Measurements from ENCODE around the gene HCRTR2. TPM values are rescaled to one million over a fixed set of nuclear protein-coding genes. Genes with fewer than 3 reads are reported as not detected.

HCRTR2 gene
- total RNA-seq, 4 donors from 2014 or later, result not detected

- no peak for DNase-seq
- WGBS, 2 donors (ENCODE audit: low coverage in 1 of 2), result 30 to 40% methylated on average over 13 to 15 of the region's 15 CpGs
- no peaks in the 10 kb centered on the region for H3K27me3 ChIP-seq
- intact Hi-C loops (cut with DNase I; ENCODE audit: low total_unique reads) (no loop called here), in situ Hi-C loops (cut with MboI; ENCODE audit: low pct_ligation_motif_present in 1 of 4, low pct_unique_long_range_greater_than_20kb in 1 of 4, low sequenced_read_pairs in 3 of 4) (no loop called here)
- no peaks in the 10 kb centered on the region for H3K4me1 ChIP-seq
- no peak for TF ChIP-seq POLR2AphosphoS5 (IDR thresholded peaks at IDR 0.05)
- TF ChIP-seq POLR2A (IDR thresholded peaks at IDR 0.05), result no peak
- no peak for TF ChIP-seq EP300 (IDR thresholded peaks at IDR 0.05; ENCODE audit: low read depth)
- peak; percentile 41 to 57 (median 47) for TF ChIP-seq CTCF (IDR thresholded peaks at IDR 0.05)
- no peaks in the 10 kb centered on the region for H3K36me3 ChIP-seq
- H3K9me3 ChIP-seq, result no peaks in the 10 kb centered on the region
- no peak overlapping the region for H3K4me3 ChIP-seq
- H3K27ac ChIP-seq, result no peak overlapping the region
These were observed 102.6 kb downstream of the HCRTR2 start for GRCh38 chr6:55276745-55277530.

GRCh38 chr6:55277646-55278045 is 103.3 kb downstream of the HCRTR2 start:
- H3K9me3 ChIP-seq, result no peaks in the 10 kb centered on the region
- no peak for DNase-seq
- in situ Hi-C loops (cut with MboI; ENCODE audit: low pct_ligation_motif_present in 1 of 4, low pct_unique_long_range_greater_than_20kb in 1 of 4, low sequenced_read_pairs in 3 of 4) (no loop called here), intact Hi-C loops (cut with DNase I; ENCODE audit: low total_unique reads) (no loop called here)
- H3K27me3 ChIP-seq, result no peaks in the 10 kb centered on the region
- H3K4me3 ChIP-seq, result no peak overlapping the region
- WGBS, 2 donors (ENCODE audit: low coverage in 1 of 2), result 84 to 91% methylated on average over 5 of the region's 5 CpGs
- TF ChIP-seq EP300 (IDR thresholded peaks at IDR 0.05; ENCODE audit: low read depth) (no peak), CTCF (IDR thresholded peaks at IDR 0.05) (no peak), POLR2AphosphoS5 (IDR thresholded peaks at IDR 0.05) (no peak), POLR2A (IDR thresholded peaks at IDR 0.05) (no peak)
- H3K36me3 ChIP-seq, result no peaks in the 10 kb centered on the region
- H3K27ac ChIP-seq, result no peak overlapping the region
- no peaks in the 10 kb centered on the region for H3K4me1 ChIP-seq

- in situ Hi-C loops (cut with MboI; ENCODE audit: low pct_ligation_motif_present in 1 of 4, low pct_unique_long_range_greater_than_20kb in 1 of 4, low sequenced_read_pairs in 3 of 4), result no loop called here
- WGBS, 2 donors (ENCODE audit: low coverage in 1 of 2), result 43 to 52% methylated on average over 4 of the region's 4 CpGs
- Histone ChIP-seq H3K36me3 (no peaks in the 10 kb centered on the region), H3K9me3 (no peaks in the 10 kb centered on the region), H3K27me3 (no peaks in the 10 kb centered on the region), H3K27ac (no peak overlapping the region), H3K4me3 (no peak overlapping the region), H3K4me1 (no peaks in the 10 kb centered on the region)
- TF ChIP-seq POLR2AphosphoS5 (IDR thresholded peaks at IDR 0.05) (no peak), POLR2A (IDR thresholded peaks at IDR 0.05) (no peak), CTCF (IDR thresholded peaks at IDR 0.05) (no peak), EP300 (IDR thresholded peaks at IDR 0.05; ENCODE audit: low read depth) (no peak)
- intact Hi-C loops (cut with DNase I; ENCODE audit: low total_unique reads), result no loop called here
- DNase-seq, result no peak
These were observed 106.9 kb downstream of the HCRTR2 start for GRCh38 chr6:55281215-55281614.

GRCh38 chr6:55282115-55282514 is 107.8 kb downstream of the HCRTR2 start:
- no peaks in the 10 kb centered on the region for H3K27me3 ChIP-seq

More at GRCh38 chr6:55282115-55282514, 107.8 kb downstream of the HCRTR2 start:
- TF ChIP-seq POLR2A (IDR thresholded peaks at IDR 0.05), result no peak
- TF ChIP-seq EP300 (IDR thresholded peaks at IDR 0.05; ENCODE audit: low read depth), result no peak
- no peak for TF ChIP-seq POLR2AphosphoS5 (IDR thresholded peaks at IDR 0.05)
- TF ChIP-seq CTCF (IDR thresholded peaks at IDR 0.05), result no peak
- Histone ChIP-seq H3K27ac (no peak overlapping the region), H3K36me3 (no peaks in the 10 kb centered on the region), H3K9me3 (no peaks in the 10 kb centered on the region), H3K4me3 (no peak overlapping the region), H3K4me1 (no peaks in the 10 kb centered on the region)
- intact Hi-C loops (cut with DNase I; ENCODE audit: low total_unique reads) (no loop called here), in situ Hi-C loops (cut with MboI; ENCODE audit: low pct_ligation_motif_present in 1 of 4, low pct_unique_long_range_greater_than_20kb in 1 of 4, low sequenced_read_pairs in 3 of 4) (no loop called here)
- WGBS, 2 donors (ENCODE audit: low coverage in 1 of 2), result 69 to 91% methylated on average over 3 to 6 of the region's 6 CpGs
- no peak for DNase-seq

Measured in transverse colon (tissue), 4 donors.